Stimulated activated CD4-positive, alpha-beta T cell treated with anti-CD3 and anti-CD28 coated beads, Interleukin-1b, Interleukin-23, amount 100 ng/mL, for 4 hours (primary cell): ENCODE measurements around the gene CRISP3.

ENCODE experiments used
- DNase-seq, 2 donors: peaks; one replicate each; pipeline ENCODE4 v3.0.0-alpha.2; 2020; ENCODE audit warnings: low read depth in 2 of 2

CRISP3 gene

DNA sequence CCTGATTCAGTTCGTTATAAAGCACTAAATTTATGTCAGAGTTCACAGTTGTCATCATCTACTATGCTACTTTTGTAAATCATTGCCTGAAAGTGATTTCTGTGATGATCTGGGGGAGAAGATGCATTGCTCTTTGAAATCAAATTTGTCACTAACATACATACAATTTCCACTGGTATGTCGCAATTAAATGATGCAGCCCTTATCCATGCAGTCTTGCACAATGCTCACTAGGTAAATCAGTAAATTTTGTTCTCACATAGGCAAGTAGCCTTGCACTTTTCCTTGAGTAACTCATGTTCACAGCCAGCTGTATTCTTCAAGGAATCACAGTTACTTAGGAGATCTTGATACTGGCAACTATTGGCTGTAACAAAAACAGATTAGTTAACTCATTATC, 51.7 kb downstream of the CRISP3 start:
- no peak for DNase-seq
